Parathyroid adenoma (tissue), 2 donors: ENCODE results near the gene SLC25A22.

Experiments used
- H2AFZ ChIP-seq: fragments of 300-600 bp; sonication (generic); one replicate; pipeline ENCODE4 v1.7.0; 2017; ENCODE audit warnings: antibody characterized with exemption, mild to moderate bottlenecking
- H3K27ac ChIP-seq: fragments of 300-600 bp; sonication (generic); one replicate; pipeline ENCODE4 v1.7.0; 2017
- H3K27me3 ChIP-seq: fragments of 300-600 bp; sonication (generic); one replicate; pipeline ENCODE4 v1.7.0; 2017; ENCODE audit warnings: low read length; ENCODE audit not compliant: control insufficient read depth, insufficient read depth
- H3K36me3 ChIP-seq: fragments of 300-600 bp; sonication (generic); one replicate; pipeline ENCODE4 v1.7.0; 2017; ENCODE audit warnings: low read length; ENCODE audit not compliant: control insufficient read depth, insufficient read depth
- H3K4me1 ChIP-seq: fragments of 300-600 bp; sonication (generic); one replicate; pipeline ENCODE4 v1.7.0; 2017; ENCODE audit warnings: control low read depth
- H3K4me2 ChIP-seq: fragments of 300-600 bp; sonication (generic); one replicate; pipeline ENCODE4 v1.7.0; 2017; ENCODE audit warnings: low read length
- H3K4me3 ChIP-seq: fragments of 300-600 bp; sonication (generic); one replicate; pipeline ENCODE4 v1.7.0; 2017; ENCODE audit warnings: low read depth, low read length
- H3K79me2 ChIP-seq: fragments of 300-600 bp; sonication (generic); one replicate; pipeline ENCODE4 v1.7.0; 2017; ENCODE audit warnings: control low read depth
- H3K9ac ChIP-seq: fragments of 300-600 bp; sonication (generic); one replicate; pipeline ENCODE4 v1.7.0; 2017; ENCODE audit warnings: mild to moderate bottlenecking
- H3K9me3 ChIP-seq: fragments of 300-600 bp; sonication (generic); one replicate; pipeline ENCODE4 v1.7.0; 2017; ENCODE audit warnings: low read length; ENCODE audit not compliant: control insufficient read depth
- TF ChIP-seq, protein P1 (sequence below): fragments of 300-600 bp; sonication (generic); IDR thresholded peaks from one replicate; pipeline ENCODE4 v1.7.0; 2017; ENCODE audit warnings: antibody characterized with exemption, mild to moderate bottlenecking
- donor health status: primary hyperparathyroidism.

SLC25A22 gene

DNA sequence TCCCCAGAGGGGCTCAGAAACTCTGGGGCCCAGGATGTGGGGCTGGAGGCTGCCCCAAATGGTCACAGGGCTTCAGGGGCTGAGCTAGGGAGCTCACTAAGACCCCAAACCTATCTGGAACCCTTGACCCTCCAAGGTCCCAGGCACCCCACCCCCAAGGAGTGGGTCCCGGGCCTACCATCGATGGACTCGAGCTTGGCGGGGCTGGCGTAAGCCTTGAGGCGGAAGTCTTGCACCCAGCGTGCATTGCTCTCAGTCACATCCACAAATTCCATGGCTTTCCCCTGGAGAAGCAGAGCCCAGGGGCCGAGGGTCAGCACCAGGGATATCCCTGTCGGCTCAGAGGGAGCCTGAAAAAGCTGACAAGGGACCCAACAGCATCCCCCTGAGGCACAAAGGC, 24.3 kb downstream of the SLC25A22 start:
- H3K27ac ChIP-seq: no peak overlapping the region
- no peak overlapping the region for H3K4me2 ChIP-seq
- H3K9me3 ChIP-seq: no peaks in the 10 kb centered on the region
- H3K79me2 ChIP-seq: peaks cover 4% of the 10 kb centered on the region
- no peaks in the 10 kb centered on the region for H3K36me3 ChIP-seq
- H3K4me3 ChIP-seq: no peak overlapping the region
- TF ChIP-seq, protein P1, sequence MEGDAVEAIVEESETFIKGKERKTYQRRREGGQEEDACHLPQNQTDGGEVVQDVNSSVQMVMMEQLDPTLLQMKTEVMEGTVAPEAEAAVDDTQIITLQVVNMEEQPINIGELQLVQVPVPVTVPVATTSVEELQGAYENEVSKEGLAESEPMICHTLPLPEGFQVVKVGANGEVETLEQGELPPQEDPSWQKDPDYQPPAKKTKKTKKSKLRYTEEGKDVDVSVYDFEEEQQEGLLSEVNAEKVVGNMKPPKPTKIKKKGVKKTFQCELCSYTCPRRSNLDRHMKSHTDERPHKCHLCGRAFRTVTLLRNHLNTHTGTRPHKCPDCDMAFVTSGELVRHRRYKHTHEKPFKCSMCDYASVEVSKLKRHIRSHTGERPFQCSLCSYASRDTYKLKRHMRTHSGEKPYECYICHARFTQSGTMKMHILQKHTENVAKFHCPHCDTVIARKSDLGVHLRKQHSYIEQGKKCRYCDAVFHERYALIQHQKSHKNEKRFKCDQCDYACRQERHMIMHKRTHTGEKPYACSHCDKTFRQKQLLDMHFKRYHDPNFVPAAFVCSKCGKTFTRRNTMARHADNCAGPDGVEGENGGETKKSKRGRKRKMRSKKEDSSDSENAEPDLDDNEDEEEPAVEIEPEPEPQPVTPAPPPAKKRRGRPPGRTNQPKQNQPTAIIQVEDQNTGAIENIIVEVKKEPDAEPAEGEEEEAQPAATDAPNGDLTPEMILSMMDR: no peak
- no peak overlapping the region for H3K9ac ChIP-seq
- no peak overlapping the region for H2AFZ ChIP-seq
- no peaks in the 10 kb centered on the region for H3K27me3 ChIP-seq
- no peaks in the 10 kb centered on the region for H3K4me1 ChIP-seq

DNA sequence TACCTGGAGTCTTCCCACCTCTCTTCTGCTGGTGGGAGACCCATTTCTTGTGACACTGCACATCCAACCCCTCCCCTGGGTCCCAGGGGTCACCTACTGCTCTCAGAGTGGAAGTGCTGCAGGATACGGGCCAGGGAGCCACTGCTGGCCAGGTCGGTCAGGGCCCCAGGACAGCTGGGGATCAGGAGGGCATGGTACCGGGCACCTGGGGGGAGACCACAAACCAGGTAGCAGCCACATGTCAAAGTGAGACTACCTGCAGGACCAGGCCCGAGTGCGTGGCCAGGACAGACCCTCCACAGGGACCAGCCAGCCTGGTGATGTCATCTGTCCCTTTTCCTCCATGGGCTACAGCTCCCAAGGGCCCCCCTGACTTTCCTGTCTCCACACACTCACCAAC, 24.7 kb downstream of the SLC25A22 start:
- Histone ChIP-seq H3K27me3 (no peaks in the 10 kb centered on the region), H3K79me2 (peaks cover 4% of the 10 kb centered on the region), H3K9ac (no peak overlapping the region), H3K27ac (no peak overlapping the region), H2AFZ (no peak overlapping the region), H3K4me3 (no peak overlapping the region), H3K4me2 (no peak overlapping the region), H3K9me3 (no peaks in the 10 kb centered on the region), H3K4me1 (no peaks in the 10 kb centered on the region), H3K36me3 (no peaks in the 10 kb centered on the region)
- TF ChIP-seq, protein P1: no peak

- H3K27ac ChIP-seq: no peak overlapping the region
These were observed 25.4 kb downstream of the SLC25A22 start for GRCh38 chr11:772429-773390.

DNA sequence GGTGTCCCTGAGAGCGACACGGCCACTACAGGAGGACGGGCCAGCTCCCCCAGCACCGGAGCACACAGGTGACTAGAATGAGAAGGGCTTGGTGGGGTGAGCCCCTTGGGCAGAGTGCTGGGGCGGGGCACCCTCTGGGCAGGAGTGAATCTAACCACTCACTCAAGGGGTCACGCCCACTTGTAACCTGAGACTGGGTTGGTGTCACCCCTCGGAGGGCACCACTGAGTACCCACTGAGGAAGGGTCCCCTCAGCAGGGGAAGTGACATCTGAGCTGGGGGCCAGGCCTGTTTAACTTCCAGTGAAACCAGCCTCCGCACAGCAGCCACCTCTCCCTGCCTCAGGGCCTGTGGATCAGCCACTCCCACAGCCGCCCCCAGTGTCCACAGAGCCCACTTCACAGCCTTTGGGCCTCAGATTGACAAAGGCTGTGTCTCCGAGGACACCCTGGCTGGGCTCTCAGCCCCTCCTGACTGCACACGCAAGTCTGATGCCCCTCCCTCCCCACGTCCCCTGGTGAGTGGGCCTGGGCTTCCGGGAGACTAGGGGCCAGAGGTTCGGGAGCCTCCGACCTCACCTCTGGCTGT, 26.4 kb downstream of the SLC25A22 start:
- TF ChIP-seq, protein P1: no peak
- H3K4me2 ChIP-seq: no peak overlapping the region
- no peaks in the 10 kb centered on the region for H3K9me3 ChIP-seq
- no peak overlapping the region for H3K4me3 ChIP-seq
- no peak overlapping the region for H2AFZ ChIP-seq
- no peaks in the 10 kb centered on the region for H3K36me3 ChIP-seq
- no peak overlapping the region for H3K9ac ChIP-seq
- no peaks in the 10 kb centered on the region for H3K27me3 ChIP-seq
- H3K79me2 ChIP-seq: peaks cover 3% of the 10 kb centered on the region
- no peak overlapping the region for H3K27ac ChIP-seq
- H3K4me1 ChIP-seq: no peaks in the 10 kb centered on the region

More at GRCh38 chr11:772429-773390, 25.4 kb downstream of the SLC25A22 start:
- Histone ChIP-seq H2AFZ (no peak overlapping the region), H3K9ac (no peak overlapping the region), H3K4me1 (no peaks in the 10 kb centered on the region), H3K4me3 (no peak overlapping the region), H3K9me3 (no peaks in the 10 kb centered on the region), H3K27me3 (no peaks in the 10 kb centered on the region), H3K79me2 (peaks cover 4% of the 10 kb centered on the region), H3K36me3 (no peaks in the 10 kb centered on the region), H3K4me2 (no peak overlapping the region)
- TF ChIP-seq, protein P1: no peak
